Muscle layer of colon (tissue), 2 donors: ENCODE data around the gene ANO8.
"Not testable (repeated sequence)": the region's sequence is repeated elsewhere in the genome, so short reads cannot be mapped to it uniquely, and the experiment has no call there.

Experiments
- H3K27ac ChIP-seq: one replicate; pipeline ENCODE4 v1.7.0; 2013; ENCODE audit warnings: low read depth, mild to moderate bottlenecking, low read length, moderate library complexity
- H3K27me3 ChIP-seq, 2 donors: one replicate each; pipeline ENCODE4 v1.7.0; 2013; ENCODE audit warnings: low read length in 2 of 2, mild to moderate bottlenecking in 2 of 2; ENCODE audit not compliant: insufficient read depth in 2 of 2, control insufficient read depth in 1 of 2
- H3K36me3 ChIP-seq: one replicate; pipeline ENCODE4 v1.7.0; 2013; ENCODE audit warnings: mild to moderate bottlenecking, low read length; ENCODE audit not compliant: insufficient read depth
- H3K4me1 ChIP-seq: one replicate; pipeline ENCODE4 v1.7.0; 2013; ENCODE audit warnings: mild to moderate bottlenecking, low read length; ENCODE audit not compliant: insufficient read depth
- H3K4me3 ChIP-seq, 2 donors: one replicate each; pipeline ENCODE4 v1.7.0; 2013; ENCODE audit warnings: low read length in 2 of 2, low read depth in 1 of 2, mild to moderate bottlenecking in 1 of 2, moderate library complexity in 1 of 2
- H3K9ac ChIP-seq: one replicate; pipeline ENCODE4 v1.7.0; 2013; ENCODE audit warnings: low read length
- H3K9me3 ChIP-seq: one replicate; pipeline ENCODE4 v1.7.0; 2013; ENCODE audit warnings: mild to moderate bottlenecking, low read length
- donor health status: abdominal sarcoma.
- donor health status: Adenocarcinoma of cecum.

The ANO8 gene

DNA sequence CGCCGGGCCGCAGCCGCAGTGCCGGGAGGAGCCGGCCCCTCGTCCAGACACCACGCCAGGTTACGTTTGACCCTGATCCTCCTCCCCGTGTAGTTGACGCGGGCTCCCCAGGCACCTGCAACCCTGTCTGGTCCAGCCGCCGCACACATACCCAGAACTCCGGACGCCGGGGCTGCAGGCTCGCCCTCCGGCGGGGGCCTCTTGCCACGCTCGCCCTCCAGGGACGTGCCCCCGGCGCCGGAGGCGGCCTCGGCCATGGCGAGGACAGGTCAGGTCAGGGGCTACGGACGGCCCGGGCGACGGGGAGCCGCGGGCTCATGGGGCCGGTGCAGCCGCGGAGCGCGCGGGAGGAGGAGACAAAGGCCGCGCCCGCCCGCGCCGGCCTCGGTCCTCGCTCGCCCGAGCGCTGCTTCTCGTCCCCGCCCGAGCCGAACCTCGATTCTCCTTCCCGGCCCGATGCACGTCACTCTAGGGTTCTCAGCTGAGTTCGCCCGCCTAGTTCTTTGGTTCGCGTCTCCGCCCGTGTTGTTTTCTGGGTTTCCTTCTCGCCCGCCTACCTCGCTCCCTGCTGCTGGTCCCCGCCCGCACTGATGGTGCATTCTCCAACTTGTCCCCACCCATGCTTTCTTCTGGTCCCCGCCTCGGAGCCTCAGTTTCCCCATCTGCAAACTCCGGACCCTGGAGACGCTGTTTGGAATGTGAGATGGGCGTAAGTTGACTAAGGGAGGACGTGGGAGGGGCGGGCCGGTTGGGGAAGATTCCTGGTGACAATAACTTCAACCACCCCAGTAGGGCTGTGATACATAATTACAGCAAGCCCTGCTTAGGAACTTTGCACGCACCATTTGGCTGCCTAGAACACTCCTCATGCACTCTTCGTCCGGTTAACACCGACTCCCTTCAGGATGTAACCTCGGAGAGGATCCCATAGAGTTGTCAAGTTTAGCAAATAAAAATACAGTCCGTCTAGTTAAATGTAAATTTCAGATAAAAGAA, at the start of gene ANO8:
Gene ANO8, minus strand, starts transcription at position 442 of the 996 bp plus-strand sequence. Its CDS starts 185 bp downstream, at position 257.
- peak within 1 kb of the TSS; percentile 69 to 78 for H3K4me3 ChIP-seq
- peak within 1 kb of the TSS; percentile 1 for H3K27ac ChIP-seq
- H3K4me1 ChIP-seq: peaks cover 25% of the 10 kb centered on the region
- no peaks in the 10 kb centered on the region for H3K9me3 ChIP-seq
- H3K36me3 ChIP-seq: no peaks in the 10 kb centered on the region
- H3K9ac ChIP-seq: peak within 1 kb of the TSS; percentile 44
- peaks cover 0 to 12% of the 10 kb centered on the region in 2 donors for H3K27me3 ChIP-seq

DNA sequence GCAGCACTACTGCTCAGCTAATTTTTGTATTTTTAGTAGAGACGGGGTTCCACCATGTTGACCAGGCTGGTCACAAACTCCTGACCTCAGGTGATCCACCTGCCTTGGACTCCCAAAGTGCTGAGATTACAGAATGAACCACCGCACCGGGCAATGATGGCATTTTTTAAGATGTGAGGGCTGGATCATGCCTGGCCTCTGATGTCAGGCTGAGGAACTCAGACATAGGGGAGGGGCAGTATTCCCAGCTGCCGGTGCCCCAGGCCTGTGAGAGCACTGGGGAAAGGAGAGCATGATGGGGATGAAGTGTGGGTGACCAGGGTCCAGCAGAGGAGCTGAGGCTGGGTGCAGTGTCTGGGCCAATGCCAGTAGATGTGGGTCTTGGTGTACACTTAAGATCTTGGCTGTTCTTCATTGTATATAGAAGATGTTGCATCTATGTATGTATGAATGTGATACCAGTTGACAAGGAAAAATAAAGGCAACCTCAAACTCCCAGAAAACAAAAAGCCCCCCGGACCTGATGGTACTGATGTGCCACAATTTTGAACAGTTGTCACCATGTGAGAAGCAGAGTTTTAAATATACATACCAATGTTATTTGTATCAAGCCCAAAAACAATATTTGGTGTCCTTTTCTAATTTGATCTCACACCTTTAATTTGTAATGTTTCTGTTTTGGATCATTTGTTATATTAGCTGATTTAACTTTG, 45.9 kb upstream of the ANO8 start:
- no peaks in the 10 kb centered on the region for H3K9me3 ChIP-seq
- H3K27ac ChIP-seq: no peak overlapping the region
- H3K36me3 ChIP-seq: no peaks in the 10 kb centered on the region
- H3K4me1 ChIP-seq: no peaks in the 10 kb centered on the region
- peaks cover 0 to 3% of the 10 kb centered on the region in 2 donors for H3K27me3 ChIP-seq
- no peak overlapping the region for H3K9ac ChIP-seq
- H3K4me3 ChIP-seq: no peak overlapping the region

- Histone ChIP-seq H3K27ac (no peak overlapping the region), H3K27me3 (peaks cover 0 to 3% of the 10 kb centered on the region in 2 donors), H3K9ac (no peak overlapping the region), H3K9me3 (no peaks in the 10 kb centered on the region), H3K36me3 (no peaks in the 10 kb centered on the region), H3K4me1 (no peaks in the 10 kb centered on the region), H3K4me3 (no peak overlapping the region)
Measured at GRCh38 chr19:17379221-17379631, 44.6 kb upstream of the ANO8 start.

DNA sequence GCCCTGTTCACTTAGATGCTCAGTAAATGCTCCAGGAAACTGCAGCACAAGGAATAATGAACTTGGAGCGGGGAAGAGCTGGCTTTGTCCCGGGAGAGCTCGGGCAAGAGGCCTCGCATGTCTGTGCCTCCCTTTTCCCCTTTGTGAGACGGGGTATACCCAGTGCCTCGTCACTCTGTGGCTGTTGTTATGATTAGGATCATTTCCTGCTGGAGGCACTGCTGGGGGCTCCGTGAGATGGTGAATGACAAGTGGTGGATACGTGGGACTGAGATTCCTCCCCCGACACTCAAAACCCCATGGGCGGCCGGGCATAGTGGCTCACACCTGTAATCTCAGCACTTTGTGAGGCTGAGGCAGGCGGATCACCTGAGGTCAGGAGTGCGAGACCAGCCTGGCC, 43.6 kb upstream of the ANO8 start:
- Histone ChIP-seq H3K27ac (no peak overlapping the region), H3K27me3 (peaks cover 0 to 3% of the 10 kb centered on the region in 2 donors)

DNA sequence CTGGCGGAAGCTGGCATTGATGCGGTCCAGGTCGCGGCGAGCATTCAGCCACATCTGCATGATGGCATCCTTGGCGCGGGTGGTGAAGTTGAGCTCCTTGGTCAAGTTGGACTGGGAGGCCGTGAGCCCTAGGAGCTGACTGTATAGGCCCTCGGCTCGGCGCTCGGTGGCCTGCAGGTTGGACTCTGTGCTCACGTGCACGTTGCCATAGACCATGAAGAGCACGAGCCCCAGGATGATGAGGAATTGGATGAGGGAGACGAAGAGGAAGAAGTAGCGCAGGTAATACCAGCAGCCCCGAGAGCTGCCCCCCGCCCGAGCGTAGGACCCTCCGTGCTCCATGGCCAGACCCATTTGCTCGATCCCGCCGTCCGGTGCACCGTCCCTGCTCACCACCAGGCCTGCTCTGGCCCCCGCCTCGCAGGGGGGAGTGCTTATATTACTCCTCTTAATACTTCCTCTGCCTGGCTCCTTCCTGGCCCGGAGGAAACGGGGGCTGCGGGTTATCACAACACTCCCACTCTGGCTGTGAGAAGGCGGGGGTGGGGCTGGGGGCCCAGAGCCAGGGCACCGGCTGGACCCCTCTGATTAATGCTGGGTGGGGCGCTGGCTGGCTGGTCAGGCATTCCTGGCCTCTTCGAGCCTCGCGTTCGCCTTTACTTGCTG, 42.4 kb upstream of the ANO8 start, which contains the start of gene PLVAP:
Gene PLVAP, minus strand, starts transcription at position 408 of the 666 bp plus-strand sequence. Its CDS starts 54 bp downstream, at position 354.
- H3K9me3 ChIP-seq: no peaks in the 10 kb centered on the region
- no peaks in the 10 kb centered on the region for H3K4me1 ChIP-seq
- H3K27ac ChIP-seq: no peak within 1 kb of the TSS
- no peak within 1 kb of the TSS for H3K4me3 ChIP-seq
- H3K36me3 ChIP-seq: no peaks in the 10 kb centered on the region
- no peak within 1 kb of the TSS for H3K9ac ChIP-seq
- H3K27me3 ChIP-seq: peaks cover 0 to 3% of the 10 kb centered on the region in 2 donors

More for the DNA sequence above, 43.6 kb upstream of the ANO8 start:
- Histone ChIP-seq H3K9me3 (no peaks in the 10 kb centered on the region), H3K4me3 (no peak overlapping the region), H3K36me3 (no peaks in the 10 kb centered on the region), H3K9ac (no peak overlapping the region), H3K4me1 (no peaks in the 10 kb centered on the region)

DNA sequence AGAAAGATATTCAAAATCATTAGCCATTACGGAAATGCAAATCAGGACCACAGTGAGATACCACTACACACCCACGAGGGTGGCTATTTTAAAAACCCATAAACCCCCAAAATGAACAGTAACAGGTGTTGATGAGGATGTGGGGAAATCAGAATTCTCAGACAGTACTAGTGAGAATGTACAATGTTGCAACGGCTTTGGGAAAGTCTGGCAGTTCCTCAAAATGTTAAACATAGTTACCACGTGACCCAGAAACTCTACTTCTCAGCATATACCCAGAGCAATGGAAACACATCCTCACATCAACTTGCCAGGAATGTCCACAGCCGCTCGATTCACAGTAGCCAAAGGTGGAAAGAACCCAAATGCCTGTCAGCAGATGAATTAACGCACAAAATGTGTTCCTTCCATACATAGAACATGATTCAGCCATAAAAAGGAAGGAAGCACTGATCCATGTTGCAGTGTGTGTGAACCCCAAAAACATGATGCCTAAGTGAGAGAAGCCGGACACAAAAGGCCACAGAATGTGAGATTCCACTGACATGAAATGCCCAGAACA, 35.5 kb upstream of the ANO8 start:
- Histone ChIP-seq H3K36me3 (no peaks in the 10 kb centered on the region), H3K9ac (no peak overlapping the region), H3K27ac (no peak overlapping the region), H3K4me3 (no peak overlapping the region), H3K9me3 (no peaks in the 10 kb centered on the region), H3K4me1 (no peaks in the 10 kb centered on the region), H3K27me3 (no peaks in the 10 kb centered on the region)

DNA sequence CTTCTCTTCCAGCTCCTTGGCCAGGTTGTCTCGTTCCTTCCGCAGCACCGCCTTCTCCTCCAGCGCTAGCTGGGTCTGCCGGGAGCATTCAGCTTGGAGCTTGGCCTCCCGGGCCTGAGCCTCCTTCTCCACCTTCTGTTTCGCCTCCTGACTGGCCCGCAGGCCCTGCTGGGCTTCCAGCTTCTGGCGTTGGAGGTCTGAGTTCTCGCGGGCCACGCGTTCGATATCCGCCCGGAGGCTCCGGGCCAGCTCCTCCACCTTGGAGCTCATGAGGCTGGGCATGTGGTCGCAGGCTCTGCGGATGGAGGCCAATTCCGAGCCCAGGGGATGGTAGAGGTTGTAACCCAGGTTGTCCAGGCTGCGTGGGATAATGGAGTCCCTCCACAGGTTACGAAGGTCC, 30.7 kb upstream of the ANO8 start:
- Histone ChIP-seq H3K4me3 (no peak overlapping the region), H3K27me3 (no peaks in the 10 kb centered on the region), H3K9me3 (no peaks in the 10 kb centered on the region), H3K9ac (no peak overlapping the region), H3K36me3 (no peaks in the 10 kb centered on the region), H3K4me1 (no peaks in the 10 kb centered on the region), H3K27ac (no peak overlapping the region)

DNA sequence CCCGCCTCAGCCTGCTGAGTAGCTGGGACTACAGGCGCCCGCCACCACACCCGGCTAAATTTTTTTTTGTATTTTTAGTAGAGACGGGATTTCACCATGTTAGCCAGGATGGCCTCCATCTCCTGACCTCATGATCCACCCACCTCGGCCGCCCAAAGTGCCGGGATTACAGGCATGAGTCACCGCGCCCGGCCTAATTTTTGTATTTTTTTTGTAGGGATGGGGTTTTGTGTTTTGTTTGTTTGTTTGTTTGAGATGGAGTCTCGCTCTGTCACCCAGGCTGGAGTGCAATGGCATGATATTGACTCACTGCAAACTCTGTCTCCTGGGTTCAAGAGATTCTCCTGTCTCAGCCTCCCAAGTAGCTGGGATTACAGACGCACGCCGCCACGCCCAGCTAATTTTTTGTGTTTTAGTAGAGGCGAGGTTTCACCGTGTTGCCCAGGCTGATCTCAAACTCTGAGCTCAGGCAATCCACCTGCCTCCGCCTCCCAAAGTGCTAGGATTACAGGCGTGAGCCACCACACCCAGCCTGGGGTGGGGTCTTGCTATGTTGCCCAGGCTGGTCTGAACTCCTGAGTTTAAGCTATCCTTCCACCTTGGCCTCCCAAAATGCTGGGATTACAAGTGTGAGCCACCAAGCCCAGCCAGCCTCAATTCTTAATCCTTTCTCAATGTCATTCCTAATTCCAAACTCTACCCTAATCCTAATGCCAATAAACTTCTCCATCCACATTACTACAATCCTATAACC, 29.4 kb upstream of the ANO8 start:
- H3K9me3 ChIP-seq, H3K4me1 ChIP-seq, H3K4me3 ChIP-seq, H3K27me3 ChIP-seq, H3K9ac ChIP-seq, H3K36me3 ChIP-seq, H3K27ac ChIP-seq: not testable (repeated sequence)

GRCh38 chr19:17359905-17360800, 25.5 kb upstream of the ANO8 start:
- Histone ChIP-seq H3K4me3 (no peak overlapping the region), H3K36me3 (no peaks in the 10 kb centered on the region), H3K27me3 (no peaks in the 10 kb centered on the region), H3K4me1 (no peaks in the 10 kb centered on the region), H3K27ac (no peak overlapping the region), H3K9ac (no peak overlapping the region), H3K9me3 (no peaks in the 10 kb centered on the region)

GRCh38 chr19:17358395-17358794, 23.7 kb upstream of the ANO8 start:
- Histone ChIP-seq H3K9ac (no peak overlapping the region), H3K27ac (no peak overlapping the region), H3K9me3 (no peaks in the 10 kb centered on the region), H3K36me3 (no peaks in the 10 kb centered on the region), H3K4me3 (no peak overlapping the region), H3K27me3 (no peaks in the 10 kb centered on the region), H3K4me1 (no peaks in the 10 kb centered on the region)
